Trophoblast cell (in vitro differentiated cells and primary cell): ENCODE measurements around the gene KREMEN1.

Source experiments
- DNase-seq, 2 donors: peaks; one replicate each; pipeline ENCODE4 v3.0.0-alpha.2; 2016
- H2AFZ ChIP-seq: 2 replicates; pipeline ENCODE4 v1.6.1; 2013; ENCODE audit warnings: low read length, moderate library complexity, mild to moderate bottlenecking; ENCODE audit not compliant: insufficient read depth, poor library complexity
- H2AK5ac ChIP-seq: 2 replicates; pipeline ENCODE4 v1.6.1; 2013; ENCODE audit warnings: mild to moderate bottlenecking, low read length
- H2BK120ac ChIP-seq: 2 replicates; pipeline ENCODE4 v1.6.1; 2013; ENCODE audit warnings: low read length, mild to moderate bottlenecking, moderate library complexity; ENCODE audit not compliant: insufficient read depth, poor library complexity
- H2BK12ac ChIP-seq: 2 replicates; pipeline ENCODE4 v1.6.1; 2013; ENCODE audit warnings: mild to moderate bottlenecking, low read length, moderate library complexity
- H2BK5ac ChIP-seq: 2 replicates; pipeline ENCODE4 v1.6.1; 2013; ENCODE audit warnings: low read length, low read depth, moderate library complexity, mild to moderate bottlenecking; ENCODE audit not compliant: poor library complexity
- H3K14ac ChIP-seq: 2 replicates; pipeline ENCODE4 v1.6.1; 2013; ENCODE audit warnings: mild to moderate bottlenecking, low read length
- H3K18ac ChIP-seq: 2 replicates; pipeline ENCODE4 v1.6.1; 2013; ENCODE audit warnings: mild to moderate bottlenecking, low read length
- H3K23ac ChIP-seq: 2 replicates; pipeline ENCODE4 v1.6.1; 2013; ENCODE audit warnings: low read length
- H3K27ac ChIP-seq: 2 replicates; pipeline ENCODE4 v1.5.1; 2013; ENCODE audit warnings: low read depth, mild to moderate bottlenecking, inconsistent platforms, low read length, moderate library complexity
- H3K27me3 ChIP-seq: 2 replicates; pipeline ENCODE4 v1.6.1; 2013; ENCODE audit warnings: inconsistent platforms, mild to moderate bottlenecking, low read length, moderate library complexity; ENCODE audit not compliant: insufficient read depth
- H3K36me3 ChIP-seq, 2 experiments: 1 replicate in 1 of 2; 2 replicates in 1 of 2; pipeline ENCODE4 v1.6.1; 2013; ENCODE audit warnings: low read length in 2 of 2, mild to moderate bottlenecking in 2 of 2, moderate library complexity in 1 of 2; ENCODE audit not compliant: insufficient read depth in 2 of 2, control insufficient read depth in 1 of 2
- H3K4ac ChIP-seq: 2 replicates; pipeline ENCODE4 v1.6.1; 2013; ENCODE audit warnings: low read depth, mild to moderate bottlenecking, low read length, moderate library complexity
- H3K4me1 ChIP-seq, 2 experiments: 1 replicate in 1 of 2; 2 replicates in 1 of 2; pipeline ENCODE4 v1.6.1; 2013; ENCODE audit warnings: low read length in 2 of 2, mild to moderate bottlenecking in 2 of 2, moderate library complexity in 1 of 2; ENCODE audit not compliant: insufficient read depth in 2 of 2, control insufficient read depth in 1 of 2
- H3K4me2 ChIP-seq: 2 replicates; pipeline ENCODE4 v1.6.1; 2013; ENCODE audit warnings: inconsistent platforms, mild to moderate bottlenecking, low read length, moderate library complexity
- H3K4me3 ChIP-seq: 2 replicates; pipeline ENCODE4 v1.5.1; 2013; ENCODE audit warnings: mild to moderate bottlenecking, low read depth, low read length, inconsistent platforms
- H3K79me1 ChIP-seq: one replicate; pipeline ENCODE4 v1.6.1; 2013; ENCODE audit warnings: low read length
- H3K79me2 ChIP-seq: 2 replicates; pipeline ENCODE4 v1.6.1; 2013; ENCODE audit warnings: low read length, mild to moderate bottlenecking; ENCODE audit not compliant: control insufficient read depth, insufficient read depth, poor library complexity
- H3K9ac ChIP-seq: 2 replicates; pipeline ENCODE4 v1.6.1; 2013; ENCODE audit warnings: mild to moderate bottlenecking, low read length
- H3K9me3 ChIP-seq: 2 replicates; pipeline ENCODE4 v1.6.1; 2013; ENCODE audit warnings: low read depth, mild to moderate bottlenecking, control low read depth, inconsistent platforms, low read length; ENCODE audit not compliant: insufficient read depth
- H4K12ac ChIP-seq: 2 replicates; pipeline ENCODE4 v1.6.1; 2013; ENCODE audit warnings: low read depth, mild to moderate bottlenecking, low read length, moderate library complexity
- H4K8ac ChIP-seq: 2 replicates; pipeline ENCODE4 v1.6.1; 2013; ENCODE audit warnings: low read depth, mild to moderate bottlenecking, low read length, moderate library complexity
- H4K91ac ChIP-seq: one replicate; pipeline ENCODE4 v1.6.1; 2013; ENCODE audit warnings: low read depth, mild to moderate bottlenecking, low read length, moderate library complexity
- WGBS: extraction: QIAGEN DNeasy Blood & Tissue Kit; methylation state at CpG from one replicate; pipeline ENCODE4 v1.1.7; 2013; ENCODE audit warnings: missing lambda C conversion rate; ENCODE audit not compliant: insufficient read length, insufficient coverage; ENCODE audit errors: extremely low coverage; 5-methylcytosine and 5-hydroxymethylcytosine counted together

Gene KREMEN1

GRCh38 chr22:29078869-29079207 lies 6.0 kb downstream of the KREMEN1 start:
- WGBS = no CpG with 5 or more reads among the region's 6 CpGs
- Histone ChIP-seq H3K4me1 (peaks cover 2 to 3% of the 10 kb centered on the region in 2 experiments), H2BK120ac (no peak overlapping the region)

GRCh38 chr22:29079218-29079901 lies 6.5 kb downstream of the KREMEN1 start:
- Histone ChIP-seq H2BK5ac (no peak overlapping the region), H3K36me3 (no peaks in the 10 kb centered on the region), H3K18ac (no peak overlapping the region), H4K91ac (no peak overlapping the region), H3K4me3 (no peak overlapping the region), H3K4ac (no peak overlapping the region), H3K9ac (no peak overlapping the region), H2AK5ac (no peak overlapping the region), H3K4me1 (peaks cover 0 to 3% of the 10 kb centered on the region in 2 experiments), H3K79me1 (no peaks in the 10 kb centered on the region), H3K14ac (no peak overlapping the region), H4K12ac (no peak overlapping the region), H3K79me2 (no peaks in the 10 kb centered on the region), H3K27ac (no peak overlapping the region), H3K23ac (no peak overlapping the region), H2BK12ac (no peak overlapping the region), H3K27me3 (no peaks in the 10 kb centered on the region), H2BK120ac (no peak overlapping the region), H3K9me3 (no peaks in the 10 kb centered on the region), H2AFZ (no peak overlapping the region), H4K8ac (no peak overlapping the region), H3K4me2 (no peak overlapping the region)
- no CpG with 5 or more reads among the region's 8 CpGs for WGBS
- DNase-seq = no peak

More at GRCh38 chr22:29078869-29079207, 6.0 kb downstream of the KREMEN1 start:
- Histone ChIP-seq H3K79me2 (no peaks in the 10 kb centered on the region), H3K4me3 (no peak overlapping the region), H3K14ac (no peak overlapping the region), H3K9ac (no peak overlapping the region), H3K79me1 (no peaks in the 10 kb centered on the region), H2BK5ac (no peak overlapping the region), H4K12ac (no peak overlapping the region), H2BK12ac (no peak overlapping the region), H4K91ac (no peak overlapping the region), H3K36me3 (no peaks in the 10 kb centered on the region), H2AFZ (no peak overlapping the region), H3K4ac (no peak overlapping the region), H3K4me2 (no peak overlapping the region), H3K23ac (no peak overlapping the region), H3K9me3 (no peaks in the 10 kb centered on the region), H4K8ac (no peak overlapping the region), H3K27ac (no peak overlapping the region), H2AK5ac (no peak overlapping the region), H3K18ac (no peak overlapping the region), H3K27me3 (no peaks in the 10 kb centered on the region)
- DNase-seq = no peak

GRCh38 chr22:29080106-29080975 lies 7.5 kb downstream of the KREMEN1 start:
- Histone ChIP-seq H2AFZ (no peak overlapping the region), H2BK12ac (no peak overlapping the region), H3K9ac (no peak overlapping the region), H2AK5ac (no peak overlapping the region), H3K4me3 (no peak overlapping the region), H3K79me1 (no peaks in the 10 kb centered on the region), H3K9me3 (no peaks in the 10 kb centered on the region), H3K4me2 (no peak overlapping the region), H4K8ac (no peak overlapping the region), H3K36me3 (no peaks in the 10 kb centered on the region), H3K14ac (no peak overlapping the region), H2BK120ac (no peak overlapping the region), H3K4ac (no peak overlapping the region), H3K27me3 (no peaks in the 10 kb centered on the region), H3K27ac (no peak overlapping the region), H4K12ac (no peak overlapping the region), H3K4me1 (peaks cover 0 to 3% of the 10 kb centered on the region in 2 experiments), H3K79me2 (no peaks in the 10 kb centered on the region), H3K18ac (no peak overlapping the region), H4K91ac (no peak overlapping the region), H3K23ac (no peak overlapping the region), H2BK5ac (no peak overlapping the region)
- WGBS = no CpG with 5 or more reads among the region's 7 CpGs
- DNase-seq = peak; percentile 81 to 95

GRCh38 chr22:29081517-29082236 lies 8.8 kb downstream of the KREMEN1 start:
- H3K79me1 ChIP-seq = no peaks in the 10 kb centered on the region
- H3K27me3 ChIP-seq = no peaks in the 10 kb centered on the region
- H2AFZ ChIP-seq = no peak overlapping the region
- no peak overlapping the region for H3K27ac ChIP-seq
- H3K79me2 ChIP-seq = no peaks in the 10 kb centered on the region
- H3K14ac ChIP-seq = no peak overlapping the region
- H3K9ac ChIP-seq = no peak overlapping the region
- H4K12ac ChIP-seq = no peak overlapping the region
- H4K91ac ChIP-seq = no peak overlapping the region
- H3K4ac ChIP-seq = no peak overlapping the region
- no CpG with 5 or more reads among the region's 3 CpGs for WGBS
- no peak overlapping the region for H2BK12ac ChIP-seq
- no peak overlapping the region for H3K23ac ChIP-seq
- no peak overlapping the region for H4K8ac ChIP-seq
- H3K4me2 ChIP-seq = no peak overlapping the region
- H3K4me3 ChIP-seq = no peak overlapping the region
- H2BK5ac ChIP-seq = no peak overlapping the region
- no peak overlapping the region for H3K18ac ChIP-seq
- no peak overlapping the region for H2AK5ac ChIP-seq
- H3K4me1 ChIP-seq = peaks cover 0 to 3% of the 10 kb centered on the region in 2 experiments
- no peak for DNase-seq
- H3K9me3 ChIP-seq = no peaks in the 10 kb centered on the region
- no peaks in the 10 kb centered on the region for H3K36me3 ChIP-seq
- H2BK120ac ChIP-seq = no peak overlapping the region
